Hepatocyte (in vitro differentiated cells): Measurements from ENCODE around the gene SLC4A11. TPM values are rescaled to one million over a fixed set of nuclear protein-coding genes. Genes with fewer than 3 reads are reported as not detected.

Experiments
- DNase-seq: peaks from one replicate; pipeline ENCODE4 v3.0.0-alpha.2; 2016; ENCODE audit warnings: low spot score
- H2AFZ ChIP-seq: fragments of 200-600 bp; sonication (generic); 2 replicates; pipeline ENCODE4 v1.6.0; 2016; ENCODE audit warnings: antibody characterized with exemption, mild to moderate bottlenecking
- H3K27ac ChIP-seq: fragments of 200-600 bp; sonication (generic); 2 replicates; pipeline ENCODE4 v1.5.1; 2016; ENCODE audit warnings: mild to moderate bottlenecking
- H3K27me3 ChIP-seq: fragments of 200-600 bp; sonication (generic); 2 replicates; pipeline ENCODE4 v1.6.1; 2016
- H3K36me3 ChIP-seq: fragments of 200-600 bp; sonication (generic); replicated peaks from 2 replicates; pipeline ENCODE4 v1.5.1; 2016; ENCODE audit warnings: low read depth; ENCODE audit not compliant: insufficient read depth
- H3K4me1 ChIP-seq: fragments of 200-600 bp; sonication (generic); 2 replicates; pipeline ENCODE4 v1.5.1; 2016; ENCODE audit warnings: mild to moderate bottlenecking, moderate library complexity; ENCODE audit not compliant: insufficient read depth
- H3K4me2 ChIP-seq: fragments of 200-600 bp; sonication (generic); 2 replicates; pipeline ENCODE4 v1.6.0; 2016
- H3K4me3 ChIP-seq: fragments of 200-600 bp; sonication (generic); 2 replicates; pipeline ENCODE4 v1.5.1; 2016; ENCODE audit warnings: mild to moderate bottlenecking
- H3K79me2 ChIP-seq: fragments of 200-600 bp; sonication (generic); 2 replicates; pipeline ENCODE4 v1.6.0; 2017; ENCODE audit warnings: mild to moderate bottlenecking
- H3K9me2 ChIP-seq: fragments of 200-600 bp; sonication (generic); replicated peaks from 2 replicates; pipeline ENCODE4 v1.6.0; 2017; ENCODE audit warnings: mild to moderate bottlenecking; ENCODE audit not compliant: insufficient read depth
- H3K9me3 ChIP-seq: fragments of 200-600 bp; sonication (generic); 2 replicates; pipeline ENCODE4 v1.5.1; 2016; ENCODE audit warnings: low read depth, mild to moderate bottlenecking
- H4K20me1 ChIP-seq: fragments of 200-600 bp; sonication (generic); 2 replicates; pipeline ENCODE4 v1.6.0; 2016; ENCODE audit warnings: mild to moderate bottlenecking; ENCODE audit not compliant: insufficient read depth, poor library complexity, severe bottlenecking
- CTCF ChIP-seq: fragments of 200-600 bp; sonication (generic); IDR thresholded peaks from 2 replicates; pipeline ENCODE4 v1.5.1; 2016; ENCODE audit warnings: antibody characterized with exemption, mild to moderate bottlenecking; ENCODE audit not compliant: poor library complexity
- EZH2 ChIP-seq: fragments of 200-600 bp; sonication (generic); IDR thresholded peaks from 2 replicates; pipeline ENCODE4 v1.6.1; 2016; ENCODE audit warnings: antibody characterized with exemption, mild to moderate bottlenecking, borderline replicate concordance
- EZH2phosphoT487 ChIP-seq: fragments of 200-600 bp; sonication (generic); IDR thresholded peaks from one replicate; pipeline ENCODE4 v1.6.1; 2018; ENCODE audit warnings: antibody characterized with exemption, mild to moderate bottlenecking, low read depth, moderate library complexity; ENCODE audit not compliant: unreplicated experiment, severe bottlenecking
- WGBS: methylation state at CpG from one replicate; pipeline ENCODE4 v1.1.6; 2016; ENCODE audit warnings: low lambda C conversion rate; ENCODE audit errors: missing lambda C conversion rate; 5-methylcytosine and 5-hydroxymethylcytosine counted together
- polyA plus RNA-seq: library from polyadenylated mRNA; unstranded; fragments of >200 nt; fragmentation: Nextera tagmentation; extraction: Ambion mirVana; gene quantifications from 2 replicates; pipeline ENCODE4 v1.2.1, GENCODE V29; 2016
- total RNA-seq: library from RNA; depleted of rRNA; stranded (reverse); fragments of >200 nt; gene quantifications from 2 replicates; pipeline ENCODE4 v1.2.3, GENCODE V29; 2014

Gene SLC4A11
- total and polyA plus RNA-seq, 2 experiments from 2014 or later = 0.37 to 1.3 TPM

GRCh38 chr20:3224681-3225421 is 14.1 kb downstream of the SLC4A11 start:
- Histone ChIP-seq H2AFZ (no peak overlapping the region), H3K36me3 (no peaks in the 10 kb centered on the region)

GRCh38 chr20:3223994-3224680 is 14.9 kb downstream of the SLC4A11 start:
- no peaks in the 10 kb centered on the region for H3K9me3 ChIP-seq
- TF ChIP-seq CTCF (no peak), EZH2phosphoT487 (no peak), EZH2 (no peak)
- H3K4me3 ChIP-seq = no peak overlapping the region
- H3K79me2 ChIP-seq = no peaks in the 10 kb centered on the region
- H3K4me1 ChIP-seq = peaks cover 5% of the 10 kb centered on the region
- no peak for DNase-seq
- no peak overlapping the region for H3K27ac ChIP-seq
- no peaks in the 10 kb centered on the region for H3K27me3 ChIP-seq
- no peaks in the 10 kb centered on the region for H4K20me1 ChIP-seq
- whole genome bisulfite sequencing = 88% methylated on average over 20 of the region's 20 CpGs
- H2AFZ ChIP-seq = no peak overlapping the region
- no peaks in the 10 kb centered on the region for H3K36me3 ChIP-seq
- H3K4me2 ChIP-seq = no peak overlapping the region
- H3K9me2 ChIP-seq = no peaks in the 10 kb centered on the region

More at GRCh38 chr20:3224681-3225421, 14.1 kb downstream of the SLC4A11 start:
- no peaks in the 10 kb centered on the region for H4K20me1 ChIP-seq
- no peak overlapping the region for H3K27ac ChIP-seq
- no peaks in the 10 kb centered on the region for H3K79me2 ChIP-seq
- H3K27me3 ChIP-seq = no peaks in the 10 kb centered on the region
- peaks cover 5% of the 10 kb centered on the region for H3K4me1 ChIP-seq
- H3K9me2 ChIP-seq = no peaks in the 10 kb centered on the region
- TF ChIP-seq CTCF = no peak
- TF ChIP-seq EZH2 = no peak
- TF ChIP-seq EZH2phosphoT487 = no peak
- 92% methylated on average over 8 of the region's 8 CpGs for WGBS
- DNase-seq = no peak
- no peak overlapping the region for H3K4me3 ChIP-seq
- H3K4me2 ChIP-seq = no peak overlapping the region
- H3K9me3 ChIP-seq = no peaks in the 10 kb centered on the region

- peaks cover 7% of the 10 kb centered on the region for H3K4me1 ChIP-seq
- no peak overlapping the region for H2AFZ ChIP-seq
- no peaks in the 10 kb centered on the region for H3K27me3 ChIP-seq
- no peaks in the 10 kb centered on the region for H3K9me2 ChIP-seq
- H3K9me3 ChIP-seq = no peaks in the 10 kb centered on the region
- no peak overlapping the region for H3K4me3 ChIP-seq
- DNase-seq = no peak
- 90% methylated on average over 5 of the region's 6 CpGs for WGBS
- TF ChIP-seq CTCF = no peak
- TF ChIP-seq EZH2phosphoT487 = no peak
- no peak for TF ChIP-seq EZH2
- no peak overlapping the region for H3K27ac ChIP-seq
- no peaks in the 10 kb centered on the region for H3K36me3 ChIP-seq
- H3K79me2 ChIP-seq = no peaks in the 10 kb centered on the region
- H3K4me2 ChIP-seq = no peak overlapping the region
- H4K20me1 ChIP-seq = no peaks in the 10 kb centered on the region
Measured at GRCh38 chr20:3223651-3223993, 15.4 kb downstream of the SLC4A11 start.
